ENCODE measurements around the gene ACTMAP. TPM values are rescaled to one million over a fixed set of nuclear protein-coding genes. Genes with fewer than 3 reads are reported as not detected.

ACTMAP gene
- total RNA-seq, 5 donors from 2014 or later (not counting 1 experiment from before 2014, with no cell fraction given), result 4.7 to 8.3 (median 6.8) TPM

GRCh38 chr19:40701758-40702157 is 48.5 kb downstream of the ACTMAP start:
- 90% methylated on average over 2 of the region's 6 CpGs for WGBS (ENCODE audit: insufficient coverage)
- no peaks in the 10 kb centered on the region for H3K27me3 ChIP-seq (replicated peaks in 1 of 2; ENCODE audit: control insufficient read depth in 2 of 2, extremely low read depth in 1 of 2, insufficient read depth in 2 of 2, low read length in 1 of 2)
- no peaks in the 10 kb centered on the region for H3K9me3 ChIP-seq
- no peak overlapping the region for H3K4me3 ChIP-seq (ENCODE audit: control insufficient read depth in 1 of 2, extremely low read depth in 1 of 2, low read length in 1 of 2)
- Mint-ChIP-seq H3K4me1 (peaks cover 0 to 5% (median 0%) of the 10 kb centered on the region in 3 donors), H3K36me3 (peaks cover 36% of the 10 kb centered on the region), H3K9me3 (no peaks in the 10 kb centered on the region), H3K4me3 (no peak overlapping the region), H3K27ac (no peak overlapping the region), H3K27me3 (no peaks in the 10 kb centered on the region)
- DNase-seq, result no peak
- no peak for ATAC-seq (replicated peaks in 1 of 4)
- no peak overlapping the region for H3K27ac ChIP-seq (ENCODE audit: low read length)
- ChIA-PET CTCF (no interaction called here), POLR2A (no interaction called here)
- peaks cover 16 to 50% of the 10 kb centered on the region in 2 donors for H3K36me3 ChIP-seq (ENCODE audit: control insufficient read depth in 2 of 2, extremely low read depth in 1 of 2, insufficient read depth in 1 of 2, low read length in 1 of 2)
- H3K4me1 ChIP-seq (ENCODE audit: control insufficient read depth in 1 of 2, extremely low read depth in 1 of 2, insufficient read depth in 2 of 2, low read length in 2 of 2), result no peaks in the 10 kb centered on the region

- Histone ChIP-seq H3K27me3 (replicated peaks in 1 of 2; ENCODE audit: control insufficient read depth in 2 of 2, extremely low read depth in 1 of 2, insufficient read depth in 2 of 2, low read length in 1 of 2) (no peaks in the 10 kb centered on the region), H3K27ac (ENCODE audit: low read length) (no peak overlapping the region), H3K9me3 (no peaks in the 10 kb centered on the region), H3K4me3 (ENCODE audit: control insufficient read depth in 1 of 2, extremely low read depth in 1 of 2, low read length in 1 of 2) (no peak overlapping the region), H3K36me3 (ENCODE audit: control insufficient read depth in 2 of 2, extremely low read depth in 1 of 2, insufficient read depth in 1 of 2, low read length in 1 of 2) (peaks cover 15 to 50% of the 10 kb centered on the region in 2 donors), H3K4me1 (ENCODE audit: control insufficient read depth in 1 of 2, extremely low read depth in 1 of 2, insufficient read depth in 2 of 2, low read length in 2 of 2) (no peaks in the 10 kb centered on the region)
- no peaks in the 10 kb centered on the region for H3K4me1 Mint-ChIP-seq
- H3K9me3 Mint-ChIP-seq, result no peaks in the 10 kb centered on the region
- no peaks in the 10 kb centered on the region for H3K27me3 Mint-ChIP-seq
- no peak overlapping the region for H3K27ac Mint-ChIP-seq
- H3K4me3 Mint-ChIP-seq, result no peak overlapping the region
- DNase-seq, result no peak
- 93% methylated on average over 7 of the region's 9 CpGs for WGBS (ENCODE audit: insufficient coverage)
- H3K36me3 Mint-ChIP-seq, result peaks cover 40% of the 10 kb centered on the region
- ATAC-seq (replicated peaks in 1 of 4), result no peak
- ChIA-PET CTCF (no interaction called here), POLR2A (no interaction called here)
Observed at GRCh38 chr19:40700083-40700482, 50.2 kb downstream of the ACTMAP start.

- ChIA-PET POLR2A (no interaction called here), CTCF (interaction anchor here in 1 of 2 donors (0.7 kb wide), 1 partner anchor 1152 kb away, joined by 6 read pairs; no protein-coding TSS in a partner anchor)
- no peaks in the 10 kb centered on the region for H3K9me3 Mint-ChIP-seq
- Histone ChIP-seq H3K9me3 (no peaks in the 10 kb centered on the region), H3K27me3 (replicated peaks in 1 of 2; ENCODE audit: control insufficient read depth in 2 of 2, extremely low read depth in 1 of 2, insufficient read depth in 2 of 2, low read length in 1 of 2) (no peaks in the 10 kb centered on the region), H3K4me3 (ENCODE audit: control insufficient read depth in 1 of 2, extremely low read depth in 1 of 2, low read length in 1 of 2) (no peak overlapping the region), H3K27ac (ENCODE audit: low read length) (no peak overlapping the region), H3K4me1 (ENCODE audit: control insufficient read depth in 1 of 2, extremely low read depth in 1 of 2, insufficient read depth in 2 of 2, low read length in 2 of 2) (no peaks in the 10 kb centered on the region), H3K36me3 (ENCODE audit: control insufficient read depth in 2 of 2, extremely low read depth in 1 of 2, insufficient read depth in 1 of 2, low read length in 1 of 2) (peaks cover 10 to 30% of the 10 kb centered on the region in 2 donors)
- no peak for ATAC-seq (replicated peaks in 1 of 4)
- H3K27me3 Mint-ChIP-seq, result no peaks in the 10 kb centered on the region
- no peak for DNase-seq
- peaks cover 22% of the 10 kb centered on the region for H3K36me3 Mint-ChIP-seq
- no peak overlapping the region for H3K27ac Mint-ChIP-seq
- WGBS (ENCODE audit: insufficient coverage), result no CpG with 5 or more reads among the region's 6 CpGs
- no peak overlapping the region for H3K4me3 Mint-ChIP-seq
- H3K4me1 Mint-ChIP-seq, result no peaks in the 10 kb centered on the region
Observed at GRCh38 chr19:40697007-40697406, 53.3 kb downstream of the ACTMAP start.

- Mint-ChIP-seq H3K4me3 (no peak overlapping the region), H3K36me3 (peaks cover 15% of the 10 kb centered on the region), H3K27ac (no peak overlapping the region), H3K27me3 (no peaks in the 10 kb centered on the region), H3K4me1 (peaks cover 0 to 1% (median under 1%) of the 10 kb centered on the region in 3 donors), H3K9me3 (no peaks in the 10 kb centered on the region)
- CTCF ChIA-PET, result interaction anchor here (0.5 to 0.7 kb wide), 2 partner anchors 149 to 435 kb away, joined by 5 read pairs; no protein-coding TSS in a partner anchor
- H3K27ac ChIP-seq (ENCODE audit: low read length), result no peak overlapping the region
- no peak overlapping the region for H3K4me3 ChIP-seq (ENCODE audit: control insufficient read depth in 1 of 2, extremely low read depth in 1 of 2, low read length in 1 of 2)
- H3K9me3 ChIP-seq, result no peaks in the 10 kb centered on the region
- no CpG with 5 or more reads among the region's 5 CpGs for WGBS (ENCODE audit: insufficient coverage)
- H3K36me3 ChIP-seq (ENCODE audit: control insufficient read depth in 2 of 2, extremely low read depth in 1 of 2, insufficient read depth in 1 of 2, low read length in 1 of 2), result peaks cover 10 to 24% of the 10 kb centered on the region in 2 donors
- POLR2A ChIA-PET, result no interaction called here
- no peak for ATAC-seq (replicated peaks in 1 of 4)
- H3K27me3 ChIP-seq (replicated peaks in 1 of 2; ENCODE audit: control insufficient read depth in 2 of 2, extremely low read depth in 1 of 2, insufficient read depth in 2 of 2, low read length in 1 of 2), result no peaks in the 10 kb centered on the region
- peaks cover 0 to 7% of the 10 kb centered on the region in 2 experiments for H3K4me1 ChIP-seq (ENCODE audit: control insufficient read depth in 1 of 2, extremely low read depth in 1 of 2, insufficient read depth in 2 of 2, low read length in 2 of 2)
- DNase-seq, result no peak
Observed at GRCh38 chr19:40695881-40696280, 54.4 kb downstream of the ACTMAP start.

- Histone ChIP-seq H3K4me3 (ENCODE audit: control insufficient read depth in 1 of 2, extremely low read depth in 1 of 2, low read length in 1 of 2) (no peak overlapping the region), H3K27ac (ENCODE audit: low read length) (no peak overlapping the region), H3K36me3 (ENCODE audit: control insufficient read depth in 2 of 2, extremely low read depth in 1 of 2, insufficient read depth in 1 of 2, low read length in 1 of 2) (peaks cover 10 to 17% of the 10 kb centered on the region in 2 donors), H3K4me1 (ENCODE audit: control insufficient read depth in 1 of 2, extremely low read depth in 1 of 2, insufficient read depth in 2 of 2, low read length in 2 of 2) (peaks cover 4 to 23% of the 10 kb centered on the region in 2 experiments), H3K9me3 (no peaks in the 10 kb centered on the region), H3K27me3 (replicated peaks in 1 of 2; ENCODE audit: control insufficient read depth in 2 of 2, extremely low read depth in 1 of 2, insufficient read depth in 2 of 2, low read length in 1 of 2) (no peaks in the 10 kb centered on the region)
- 92% methylated on average over 2 of the region's 4 CpGs for WGBS (ENCODE audit: insufficient coverage)
- Mint-ChIP-seq H3K9me3 (no peaks in the 10 kb centered on the region), H3K4me3 (no peak overlapping the region), H3K27me3 (no peaks in the 10 kb centered on the region), H3K36me3 (peaks cover 12% of the 10 kb centered on the region), H3K4me1 (peaks cover 0 to 4% (median 3%) of the 10 kb centered on the region in 3 donors), H3K27ac (no peak overlapping the region)
- ATAC-seq (replicated peaks in 1 of 4) (no peak), DNase-seq (no peak)
- ChIA-PET POLR2A (no interaction called here), CTCF (no interaction called here)
Observed at GRCh38 chr19:40693896-40694295, 56.4 kb downstream of the ACTMAP start.

- WGBS (ENCODE audit: insufficient coverage), result 92% methylated on average over 5 of the region's 11 CpGs
- POLR2A ChIA-PET, result no interaction called here
- CTCF ChIA-PET, result no interaction called here
- H3K4me1 ChIP-seq (ENCODE audit: control insufficient read depth in 1 of 2, extremely low read depth in 1 of 2, insufficient read depth in 2 of 2, low read length in 2 of 2), result peaks cover 6 to 24% of the 10 kb centered on the region in 2 experiments
- Mint-ChIP-seq H3K36me3 (peaks cover 12% of the 10 kb centered on the region), H3K27me3 (no peaks in the 10 kb centered on the region), H3K27ac (peak overlapping the region in 1 of 2 donors; percentile 34), H3K4me3 (no peak overlapping the region), H3K4me1 (peaks cover 0 to 4% (median 3%) of the 10 kb centered on the region in 3 donors), H3K9me3 (no peaks in the 10 kb centered on the region)
- no peak for ATAC-seq (replicated peaks in 1 of 4)
- no peaks in the 10 kb centered on the region for H3K27me3 ChIP-seq (replicated peaks in 1 of 2; ENCODE audit: control insufficient read depth in 2 of 2, extremely low read depth in 1 of 2, insufficient read depth in 2 of 2, low read length in 1 of 2)
- no peak overlapping the region for H3K27ac ChIP-seq (ENCODE audit: low read length)
- peaks cover 10 to 17% of the 10 kb centered on the region in 2 donors for H3K36me3 ChIP-seq (ENCODE audit: control insufficient read depth in 2 of 2, extremely low read depth in 1 of 2, insufficient read depth in 1 of 2, low read length in 1 of 2)
- H3K9me3 ChIP-seq, result no peaks in the 10 kb centered on the region
- no peak overlapping the region for H3K4me3 ChIP-seq (ENCODE audit: control insufficient read depth in 1 of 2, extremely low read depth in 1 of 2, low read length in 1 of 2)
- DNase-seq, result no peak
Observed at GRCh38 chr19:40693150-40693788, 57.0 kb downstream of the ACTMAP start.

Data from T-cell (primary cell).